HUES48 (cell line): ENCODE measurements around the gene DDR1.

Source experiments
- H3K27ac ChIP-seq: one replicate; pipeline ENCODE4 v1.7.0; 2013; ENCODE audit warnings: low read depth, low read length, inconsistent platforms
- H3K27me3 ChIP-seq: 2 replicates; pipeline ENCODE4 v1.6.1; 2013; ENCODE audit warnings: mild to moderate bottlenecking, low read length; ENCODE audit not compliant: control insufficient read depth, insufficient read depth
- H3K36me3 ChIP-seq: 2 replicates; pipeline ENCODE4 v1.6.1; 2013; ENCODE audit warnings: low read length; ENCODE audit not compliant: control insufficient read depth, insufficient read depth
- H3K4me1 ChIP-seq: 2 replicates; pipeline ENCODE4 v1.6.1; 2013; ENCODE audit warnings: mild to moderate bottlenecking, low read length; ENCODE audit not compliant: control insufficient read depth, insufficient read depth
- H3K4me3 ChIP-seq: 2 replicates; pipeline ENCODE4 v1.5.1; 2013; ENCODE audit warnings: mild to moderate bottlenecking, low read depth, low read length
- H3K9ac ChIP-seq: 2 replicates; pipeline ENCODE4 v1.6.1; 2013; ENCODE audit warnings: mild to moderate bottlenecking, low read depth, low read length, moderate library complexity
- H3K9me3 ChIP-seq: 2 replicates; pipeline ENCODE4 v1.6.1; 2013; ENCODE audit warnings: low read length; ENCODE audit not compliant: control insufficient read depth, insufficient read depth

Gene DDR1

GRCh38 chr6:30940361-30940986, 56.2 kb downstream of the DDR1 start, which contains the start of gene MUCL3:
Gene MUCL3, plus strand, starts transcription at chr6:30940973. Its CDS starts 27 bp downstream, at chr6:30941000.
- Histone ChIP-seq H3K27ac (no peak within 1 kb of the TSS), H3K4me1 (peaks cover 11% of the 10 kb centered on the region), H3K9ac (no peak within 1 kb of the TSS), H3K36me3 (no peaks in the 10 kb centered on the region), H3K4me3 (no peak within 1 kb of the TSS), H3K27me3 (no peaks in the 10 kb centered on the region), H3K9me3 (no peaks in the 10 kb centered on the region)

GRCh38 chr6:30942338-30943060, 58.2 kb downstream of the DDR1 start:
- Histone ChIP-seq H3K9me3 (no peaks in the 10 kb centered on the region), H3K27me3 (no peaks in the 10 kb centered on the region)

GRCh38 chr6:30944051-30944450, 59.7 kb downstream of the DDR1 start:
- H3K27ac ChIP-seq: no peak overlapping the region
- H3K9me3 ChIP-seq: no peaks in the 10 kb centered on the region
- H3K9ac ChIP-seq: no peak overlapping the region
- peaks cover 11% of the 10 kb centered on the region for H3K4me1 ChIP-seq
- no peak overlapping the region for H3K4me3 ChIP-seq
- no peaks in the 10 kb centered on the region for H3K36me3 ChIP-seq
- no peaks in the 10 kb centered on the region for H3K27me3 ChIP-seq

More at GRCh38 chr6:30942338-30943060, 58.2 kb downstream of the DDR1 start:
- H3K4me1 ChIP-seq: peaks cover 11% of the 10 kb centered on the region
- H3K27ac ChIP-seq: no peak overlapping the region
- H3K9ac ChIP-seq: no peak overlapping the region; the same call in 1 of the 2 replicates
- H3K36me3 ChIP-seq: no peaks in the 10 kb centered on the region
- no peak overlapping the region for H3K4me3 ChIP-seq

GRCh38 chr6:30945281-30945680, 61.0 kb downstream of the DDR1 start:
- Histone ChIP-seq H3K36me3 (no peaks in the 10 kb centered on the region), H3K9ac (no peak overlapping the region), H3K9me3 (no peaks in the 10 kb centered on the region), H3K27me3 (no peaks in the 10 kb centered on the region), H3K4me3 (no peak overlapping the region), H3K4me1 (peaks cover 11% of the 10 kb centered on the region), H3K27ac (no peak overlapping the region)

- no peak overlapping the region for H3K4me3 ChIP-seq
- no peak overlapping the region for H3K27ac ChIP-seq
- H3K4me1 ChIP-seq: peaks cover 7% of the 10 kb centered on the region
- H3K9ac ChIP-seq: no peak overlapping the region
- no peaks in the 10 kb centered on the region for H3K9me3 ChIP-seq
- no peaks in the 10 kb centered on the region for H3K36me3 ChIP-seq
- no peaks in the 10 kb centered on the region for H3K27me3 ChIP-seq
Measured at GRCh38 chr6:30947231-30947630, 62.9 kb downstream of the DDR1 start.

GRCh38 chr6:30948811-30949210, 64.5 kb downstream of the DDR1 start:
- H3K36me3 ChIP-seq: no peaks in the 10 kb centered on the region
- no peak overlapping the region for H3K4me3 ChIP-seq
- H3K4me1 ChIP-seq: no peaks in the 10 kb centered on the region
- H3K27me3 ChIP-seq: peaks cover 5% of the 10 kb centered on the region; the same call in 1 of the 2 replicates
- H3K27ac ChIP-seq: no peak overlapping the region
- H3K9me3 ChIP-seq: no peaks in the 10 kb centered on the region
- H3K9ac ChIP-seq: no peak overlapping the region
